ENCODE measurements around the gene GTF2A2.
A peak's percentile ranks its signal among the peaks of the same experiment; 100 is the strongest.
"Not testable (repeated sequence)": the region's sequence is repeated elsewhere in the genome, so short reads cannot be mapped to it uniquely, and the experiment has no call there.

Gene GTF2A2

GRCh38 chr15:59685737-59686297, 28.5 kb upstream of the GTF2A2 start:
- Mint-ChIP-seq H3K27me3 (no peaks in the 10 kb centered on the region), H3K36me3 (peaks cover 16% of the 10 kb centered on the region), H3K4me3 (peak overlapping the region; percentile 74), H3K9me3 (no peaks in the 10 kb centered on the region), H3K27ac (peak overlapping the region; percentile 84), H3K4me1 (peaks cover 46% of the 10 kb centered on the region)
- ATAC-seq, result no peak

GRCh38 chr15:59680870-59681269, 23.6 kb upstream of the GTF2A2 start:
- no peaks in the 10 kb centered on the region for H3K27me3 Mint-ChIP-seq
- H3K9me3 Mint-ChIP-seq, result no peaks in the 10 kb centered on the region
- peaks cover 12% of the 10 kb centered on the region for H3K4me1 Mint-ChIP-seq
- H3K4me3 Mint-ChIP-seq, result no peak overlapping the region
- peaks cover 39% of the 10 kb centered on the region for H3K36me3 Mint-ChIP-seq
- no peak for ATAC-seq
- no peak overlapping the region for H3K27ac Mint-ChIP-seq

DNA sequence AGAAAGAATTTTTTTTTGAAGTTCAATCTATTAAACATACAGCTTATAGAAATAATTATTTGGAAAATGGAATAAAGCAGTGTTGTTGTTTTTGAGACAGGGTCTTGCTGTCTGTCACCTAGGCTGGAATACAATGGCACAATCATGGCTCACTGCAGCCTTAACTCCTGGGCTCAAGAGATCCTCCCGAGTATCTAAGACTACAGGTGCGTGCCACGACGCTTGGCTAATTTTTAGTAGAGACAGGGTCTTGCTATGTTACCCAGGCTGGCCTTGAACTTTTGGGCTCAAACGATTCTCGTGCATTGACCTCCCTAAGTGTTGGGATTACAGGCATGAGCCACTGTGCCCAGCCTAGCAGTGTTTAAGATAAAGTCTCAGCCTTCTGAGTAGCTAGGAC, 23.0 kb upstream of the GTF2A2 start:
- H3K4me3 Mint-ChIP-seq, result no peak overlapping the region
- peaks cover 44% of the 10 kb centered on the region for H3K36me3 Mint-ChIP-seq
- peaks cover 7% of the 10 kb centered on the region for H3K4me1 Mint-ChIP-seq
- H3K9me3 Mint-ChIP-seq, result no peaks in the 10 kb centered on the region
- no peak overlapping the region for H3K27ac Mint-ChIP-seq
- ATAC-seq, result no peak
- H3K27me3 Mint-ChIP-seq, result no peaks in the 10 kb centered on the region

DNA sequence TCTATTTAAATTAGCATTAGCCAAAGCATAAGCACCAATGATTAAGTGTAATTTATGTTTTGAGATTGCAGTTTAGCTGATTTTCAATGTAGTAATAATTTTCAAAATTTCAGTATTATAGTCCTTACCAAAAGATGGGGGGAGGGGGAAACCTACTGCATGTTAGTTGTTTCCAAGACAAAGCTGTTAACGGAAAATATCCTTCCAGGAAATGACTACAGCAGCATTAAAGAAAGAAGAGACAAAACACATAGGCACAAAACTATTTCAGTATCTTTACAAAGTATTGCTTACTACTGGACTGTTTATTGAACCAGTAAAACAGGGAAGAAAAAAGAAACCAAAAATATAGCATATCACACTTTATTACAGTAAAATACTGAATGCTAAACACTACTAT, 21.3 kb upstream of the GTF2A2 start:
- H3K27me3 Mint-ChIP-seq, result no peaks in the 10 kb centered on the region
- H3K4me1 Mint-ChIP-seq, result peaks cover 5% of the 10 kb centered on the region
- ATAC-seq, result no peak
- H3K9me3 Mint-ChIP-seq, result no peaks in the 10 kb centered on the region
- no peak overlapping the region for H3K4me3 Mint-ChIP-seq
- H3K27ac Mint-ChIP-seq, result no peak overlapping the region
- H3K36me3 Mint-ChIP-seq, result peaks cover 44% of the 10 kb centered on the region

DNA sequence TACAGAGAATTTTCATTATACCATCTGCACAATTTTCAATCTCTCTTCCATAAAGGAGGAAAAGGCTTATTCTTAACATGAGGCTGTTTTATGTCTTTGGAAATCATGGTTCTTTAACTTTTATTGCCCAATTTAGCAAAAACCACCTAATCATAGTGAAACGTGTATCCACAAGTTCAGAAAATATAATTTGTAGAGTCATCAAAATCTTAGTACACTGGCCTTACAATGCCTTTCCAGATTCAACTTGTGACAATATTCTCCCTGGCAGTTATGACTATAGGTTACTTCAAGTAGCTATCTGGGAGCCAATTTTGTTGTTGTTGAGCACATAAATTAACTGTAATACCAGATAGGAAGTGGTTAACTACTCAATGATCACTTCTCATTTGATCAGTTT, 20.9 kb upstream of the GTF2A2 start:
- ATAC-seq, result no peak
- H3K36me3 Mint-ChIP-seq, result peaks cover 42% of the 10 kb centered on the region
- H3K4me3 Mint-ChIP-seq, result no peak overlapping the region
- no peaks in the 10 kb centered on the region for H3K9me3 Mint-ChIP-seq
- no peaks in the 10 kb centered on the region for H3K27me3 Mint-ChIP-seq
- H3K4me1 Mint-ChIP-seq, result peaks cover under 1% of the 10 kb centered on the region
- H3K27ac Mint-ChIP-seq, result peak overlapping the region; percentile 24

GRCh38 chr15:59676565-59676964, 19.2 kb upstream of the GTF2A2 start:
- no peaks in the 10 kb centered on the region for H3K27me3 Mint-ChIP-seq
- no peak overlapping the region for H3K4me3 Mint-ChIP-seq

GRCh38 chr15:59674361-59674877, 17.1 kb upstream of the GTF2A2 start:
- Mint-ChIP-seq H3K36me3 (peaks cover 49% of the 10 kb centered on the region), H3K27me3 (no peaks in the 10 kb centered on the region), H3K27ac (no peak overlapping the region)

More at GRCh38 chr15:59676565-59676964, 19.2 kb upstream of the GTF2A2 start:
- H3K9me3 Mint-ChIP-seq, result no peaks in the 10 kb centered on the region
- H3K4me1 Mint-ChIP-seq, result no peaks in the 10 kb centered on the region
- H3K27ac Mint-ChIP-seq, result no peak overlapping the region
- ATAC-seq, result no peak
- H3K36me3 Mint-ChIP-seq, result peaks cover 45% of the 10 kb centered on the region

DNA sequence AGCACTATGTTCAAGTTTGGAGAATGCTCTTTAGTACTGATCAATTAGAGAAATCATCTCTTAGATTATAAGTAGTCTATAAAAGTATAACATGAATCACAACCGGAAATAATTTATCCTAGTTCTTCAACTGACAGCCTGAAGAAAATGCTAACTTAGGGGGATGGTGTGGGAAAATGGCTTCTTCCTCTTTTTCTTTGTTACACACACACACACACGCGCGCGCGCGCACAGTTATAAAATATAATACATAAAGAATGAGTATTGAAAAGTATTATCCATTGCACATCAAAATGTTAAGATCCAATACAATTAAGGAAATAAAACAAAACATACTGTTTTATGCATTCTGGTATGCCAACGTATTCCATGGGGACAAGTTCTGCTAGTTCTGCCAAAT, 11.2 kb upstream of the GTF2A2 start:
- Mint-ChIP-seq H3K9me3 (no peaks in the 10 kb centered on the region), H3K36me3 (peaks cover 26% of the 10 kb centered on the region), H3K4me3 (no peak overlapping the region), H3K27me3 (no peaks in the 10 kb centered on the region), H3K4me1 (no peaks in the 10 kb centered on the region), H3K27ac (no peak overlapping the region)
- ATAC-seq, result no peak

More at GRCh38 chr15:59674361-59674877, 17.1 kb upstream of the GTF2A2 start:
- Mint-ChIP-seq H3K4me3 (no peak overlapping the region), H3K9me3 (no peaks in the 10 kb centered on the region), H3K4me1 (no peaks in the 10 kb centered on the region)
- no peak for ATAC-seq

- H3K4me3 Mint-ChIP-seq, result no peak overlapping the region
- no peaks in the 10 kb centered on the region for H3K27me3 Mint-ChIP-seq
- H3K4me1 Mint-ChIP-seq, result no peaks in the 10 kb centered on the region
- no peaks in the 10 kb centered on the region for H3K9me3 Mint-ChIP-seq
- H3K36me3 Mint-ChIP-seq, result peaks cover 20% of the 10 kb centered on the region
- H3K27ac Mint-ChIP-seq, result no peak overlapping the region
- ATAC-seq, result no peak
Measured at GRCh38 chr15:59662260-59662659, 4.9 kb upstream of the GTF2A2 start.

GRCh38 chr15:59659366-59659765, 2.1 kb upstream of the GTF2A2 start:
- no peak overlapping the region for H3K27ac Mint-ChIP-seq
- H3K27me3 Mint-ChIP-seq, result no peaks in the 10 kb centered on the region
- H3K4me1 Mint-ChIP-seq, result no peaks in the 10 kb centered on the region
- peaks cover 14% of the 10 kb centered on the region for H3K36me3 Mint-ChIP-seq
- no peak overlapping the region for H3K4me3 Mint-ChIP-seq
- H3K9me3 Mint-ChIP-seq, result no peaks in the 10 kb centered on the region
- no peak for ATAC-seq

DNA sequence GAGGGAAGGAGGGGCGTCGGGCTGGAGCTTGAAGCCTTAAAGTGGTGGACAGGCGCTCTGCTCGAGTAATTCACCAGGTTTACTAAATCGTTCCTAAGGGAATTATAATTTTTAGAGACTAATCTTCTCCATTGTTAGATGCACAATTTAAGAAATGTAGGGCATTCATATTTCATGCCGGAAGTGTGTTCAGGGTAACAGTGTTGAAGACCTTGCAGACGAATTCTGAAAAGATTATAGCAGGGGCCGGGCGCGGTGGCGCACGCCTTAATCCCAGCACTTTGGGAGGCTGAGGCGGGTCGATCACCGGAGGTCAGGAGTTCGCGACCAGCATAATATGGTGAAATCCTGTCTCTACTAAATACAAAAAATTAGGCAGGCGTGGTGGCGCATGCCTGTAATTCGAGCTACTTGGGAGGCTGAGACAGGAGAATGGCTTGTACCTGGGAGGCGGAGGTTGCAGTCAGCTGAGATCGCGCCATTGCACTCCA, 365 bp upstream of the GTF2A2 start:
- H3K4me3 Mint-ChIP-seq, result no peak overlapping the region
- H3K36me3 Mint-ChIP-seq, result peaks cover 14% of the 10 kb centered on the region
- H3K27me3 Mint-ChIP-seq, result no peaks in the 10 kb centered on the region
- no peak overlapping the region for H3K27ac Mint-ChIP-seq
- H3K4me1 Mint-ChIP-seq, result no peaks in the 10 kb centered on the region
- H3K9me3 Mint-ChIP-seq, result no peaks in the 10 kb centered on the region
- ATAC-seq, result no peak

GRCh38 chr15:59654046-59654445, 3.3 kb downstream of the GTF2A2 start:
- H3K4me3 Mint-ChIP-seq, result no peak overlapping the region
- H3K27ac Mint-ChIP-seq, result no peak overlapping the region
- no peaks in the 10 kb centered on the region for H3K9me3 Mint-ChIP-seq
- no peak for ATAC-seq
- peaks cover 11% of the 10 kb centered on the region for H3K36me3 Mint-ChIP-seq
- no peaks in the 10 kb centered on the region for H3K27me3 Mint-ChIP-seq
- H3K4me1 Mint-ChIP-seq, result no peaks in the 10 kb centered on the region

- H3K27me3 Mint-ChIP-seq, result no peaks in the 10 kb centered on the region
- peaks cover 21% of the 10 kb centered on the region for H3K36me3 Mint-ChIP-seq
- H3K27ac Mint-ChIP-seq, result no peak overlapping the region
- no peak overlapping the region for H3K4me3 Mint-ChIP-seq
- H3K4me1 Mint-ChIP-seq, result no peaks in the 10 kb centered on the region
- ATAC-seq, result no peak
- H3K9me3 Mint-ChIP-seq, result no peaks in the 10 kb centered on the region
Measured at GRCh38 chr15:59649603-59650002, 7.7 kb downstream of the GTF2A2 start.

DNA sequence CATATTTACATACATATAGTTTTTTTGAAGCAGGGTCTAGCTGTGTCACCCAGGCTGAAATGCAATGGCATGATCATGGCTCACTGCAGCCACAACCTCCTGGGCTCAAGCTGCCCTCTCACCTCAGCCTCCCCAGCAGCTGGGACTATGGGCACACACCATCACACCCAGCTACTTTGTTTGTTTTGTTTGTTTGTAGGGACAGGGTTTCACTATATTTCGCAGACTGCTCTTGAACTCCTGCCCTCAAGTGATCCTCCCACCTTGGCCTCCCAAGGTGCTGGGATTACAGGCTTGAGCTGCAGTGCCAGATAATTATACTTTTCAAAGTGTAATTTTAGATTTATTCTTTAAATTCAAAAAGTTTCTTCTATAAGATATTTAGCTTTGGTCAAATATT, 10.2 kb downstream of the GTF2A2 start:
- H3K27ac Mint-ChIP-seq, result no peak overlapping the region
- no peak overlapping the region for H3K4me3 Mint-ChIP-seq
- H3K36me3 Mint-ChIP-seq, result peaks cover 25% of the 10 kb centered on the region
- no peaks in the 10 kb centered on the region for H3K27me3 Mint-ChIP-seq
- H3K9me3 Mint-ChIP-seq, result no peaks in the 10 kb centered on the region
- no peaks in the 10 kb centered on the region for H3K4me1 Mint-ChIP-seq
- no peak for ATAC-seq

- Mint-ChIP-seq H3K9me3 (no peaks in the 10 kb centered on the region), H3K4me1 (no peaks in the 10 kb centered on the region), H3K27ac (no peak overlapping the region), H3K36me3 (peaks cover 25% of the 10 kb centered on the region), H3K27me3 (no peaks in the 10 kb centered on the region), H3K4me3 (no peak overlapping the region)
- no peak for ATAC-seq
Measured at GRCh38 chr15:59646277-59646676, 11.0 kb downstream of the GTF2A2 start.

GRCh38 chr15:59645812-59646211, 11.5 kb downstream of the GTF2A2 start:
- not testable (repeated sequence) for ATAC-seq, H3K4me1 Mint-ChIP-seq, H3K4me3 Mint-ChIP-seq, H3K9me3 Mint-ChIP-seq, H3K27ac Mint-ChIP-seq, H3K27me3 Mint-ChIP-seq
- peaks cover 25% of the 10 kb centered on the region for H3K36me3 Mint-ChIP-seq
